Left renal pelvis (tissue), 4 donors: ENCODE measurements around the gene LAMTOR4. TPM values are rescaled to one million over a fixed set of nuclear protein-coding genes. Genes with fewer than 3 reads are reported as not detected.
A peak's percentile ranks its signal among the peaks of the same experiment; 100 is the strongest.
"Not testable (repeated sequence)": the region's sequence is repeated elsewhere in the genome, so short reads cannot be mapped to it uniquely, and the experiment has no call there.

ENCODE experiments used
- DNase-seq, 4 donors: peaks; one replicate each; pipeline ENCODE4 v3.0.0-alpha.2; 2013; ENCODE audit warnings: low read depth in 4 of 4, low spot score in 3 of 4
- polyA plus RNA-seq, 4 donors: library from polyadenylated mRNA; unstranded; fragments of 120-200 nt; gene quantifications; one replicate each; pipeline ENCODE4 v1.2.1, GENCODE V29; 2013; ENCODE audit not compliant: insufficient read length in 4 of 4

Gene LAMTOR4
- polyA plus RNA-seq, 4 donors: 79.5 to 129 (median 92.6) TPM

DNA sequence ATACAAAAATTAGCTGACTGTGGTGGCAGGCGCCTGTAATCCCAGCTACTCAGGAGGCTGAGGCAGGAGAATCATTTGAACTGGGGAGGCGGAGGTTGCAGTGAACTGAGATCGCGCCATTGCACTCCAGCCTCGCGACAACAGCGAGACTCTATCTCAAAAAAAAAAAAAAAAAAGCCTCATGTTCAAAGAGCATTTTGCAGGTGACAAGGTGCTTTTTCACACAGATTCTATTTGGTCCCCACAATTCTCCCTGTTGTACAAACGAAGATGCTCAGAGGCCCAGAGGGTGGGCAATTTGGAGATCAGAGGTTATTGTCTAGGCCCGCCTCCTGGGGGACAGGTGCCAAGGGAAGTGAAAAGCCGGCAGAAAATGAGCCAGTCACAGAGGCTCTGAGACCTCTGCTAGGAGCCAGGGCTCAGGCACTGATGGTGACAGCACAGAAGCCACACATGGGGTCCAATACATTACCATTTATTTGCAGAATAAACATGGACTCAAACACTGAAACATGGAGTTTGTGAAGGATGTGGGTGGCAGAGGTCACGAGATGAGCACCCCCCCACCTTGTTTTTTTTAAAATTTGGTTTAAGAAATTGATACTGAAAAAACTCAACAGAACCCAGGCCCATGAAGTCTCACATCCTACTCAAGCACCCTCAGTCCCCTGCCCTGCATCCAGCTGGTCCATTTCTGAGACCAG, 20.6 kb downstream of the LAMTOR4 start:
- no peak for DNase-seq

DNA sequence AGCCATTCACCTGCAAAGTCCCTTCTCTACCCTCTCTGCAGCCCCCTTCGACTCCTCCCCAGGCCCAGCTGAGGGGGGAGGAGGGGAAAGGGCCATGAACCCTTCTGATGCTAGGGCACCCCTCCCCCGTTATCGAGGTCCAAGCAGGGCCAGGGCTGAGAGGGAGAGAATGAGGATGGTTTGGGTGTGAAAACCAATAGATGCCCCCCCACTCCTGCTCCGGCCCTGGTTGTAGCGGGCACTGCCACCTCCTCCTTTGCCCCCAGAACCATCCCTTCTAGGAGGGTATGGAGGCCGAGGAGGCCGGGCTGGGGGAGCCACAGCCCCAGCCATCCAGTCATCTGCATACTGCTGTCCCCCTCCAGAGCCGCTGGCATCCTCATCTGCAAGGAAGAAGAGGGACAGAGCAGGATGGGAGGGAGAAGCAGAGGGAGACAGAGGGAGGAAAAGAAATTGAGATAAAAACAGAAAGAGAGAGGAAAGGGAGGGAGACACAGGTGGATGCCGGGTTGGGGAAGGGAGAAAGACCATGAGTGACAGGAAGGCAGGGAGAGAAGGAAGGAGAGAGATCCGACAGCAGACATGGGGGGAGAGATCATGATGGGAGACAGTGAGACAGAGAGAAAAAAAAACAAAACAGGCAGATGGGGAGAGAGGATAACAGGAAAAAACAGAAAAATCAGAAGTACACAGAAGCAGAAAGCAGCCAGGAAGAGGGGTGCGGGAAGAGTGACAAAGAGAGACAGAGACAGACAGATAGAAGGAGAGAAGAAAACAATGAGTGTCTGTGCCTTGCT, 21.6 kb downstream of the LAMTOR4 start:
- no peak for DNase-seq

DNA sequence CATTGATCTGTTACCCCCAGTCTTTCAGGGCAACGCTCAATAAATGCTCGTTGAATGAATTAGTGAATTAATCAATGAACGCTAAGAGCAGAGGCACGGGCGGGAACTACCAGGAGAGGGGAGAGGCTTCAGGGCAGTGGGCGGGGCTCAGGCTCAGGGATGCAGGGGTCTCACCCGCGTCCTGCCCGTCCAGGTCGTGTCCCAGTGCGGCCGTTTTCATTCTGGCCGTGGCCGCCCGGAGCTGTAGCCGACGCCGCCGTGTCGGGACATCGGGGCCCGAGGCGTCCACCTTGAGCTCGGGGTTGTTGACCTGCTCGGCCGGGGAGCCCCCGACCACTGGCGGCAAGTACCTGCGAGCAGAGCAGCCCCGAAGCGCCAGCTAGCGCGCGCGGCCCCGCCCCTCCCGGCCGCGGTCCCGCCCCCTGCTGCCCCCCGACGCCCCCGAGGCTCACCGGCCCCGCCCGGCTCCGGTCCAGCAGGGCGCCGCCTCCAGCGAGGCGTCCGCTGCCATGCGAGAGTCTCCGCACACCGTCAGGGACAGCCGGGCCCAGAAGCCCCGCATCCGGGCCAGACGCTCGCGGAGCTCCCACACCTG, 22.5 kb downstream of the LAMTOR4 start:
- DNase-seq: no peak

DNA sequence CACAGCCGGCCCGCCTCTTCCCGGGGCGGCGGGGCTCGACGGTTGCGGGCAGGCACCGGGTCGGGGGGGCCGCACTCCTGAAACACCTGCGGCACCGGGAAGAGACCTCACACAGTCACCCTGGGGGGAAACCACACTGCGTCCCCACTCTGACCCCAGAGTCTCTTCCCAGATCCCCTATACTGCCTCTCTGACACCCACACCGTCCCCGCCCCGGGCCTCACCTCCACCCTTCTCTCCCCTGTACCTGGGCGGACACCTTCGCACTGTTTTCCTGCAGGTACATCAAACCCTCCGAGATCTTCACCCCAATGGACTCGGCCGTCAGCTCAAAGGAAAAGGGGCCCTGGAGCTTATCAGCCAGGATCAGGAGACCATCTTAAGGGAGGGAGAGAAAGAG, 23.1 kb downstream of the LAMTOR4 start:
- DNase-seq: no peak

DNA sequence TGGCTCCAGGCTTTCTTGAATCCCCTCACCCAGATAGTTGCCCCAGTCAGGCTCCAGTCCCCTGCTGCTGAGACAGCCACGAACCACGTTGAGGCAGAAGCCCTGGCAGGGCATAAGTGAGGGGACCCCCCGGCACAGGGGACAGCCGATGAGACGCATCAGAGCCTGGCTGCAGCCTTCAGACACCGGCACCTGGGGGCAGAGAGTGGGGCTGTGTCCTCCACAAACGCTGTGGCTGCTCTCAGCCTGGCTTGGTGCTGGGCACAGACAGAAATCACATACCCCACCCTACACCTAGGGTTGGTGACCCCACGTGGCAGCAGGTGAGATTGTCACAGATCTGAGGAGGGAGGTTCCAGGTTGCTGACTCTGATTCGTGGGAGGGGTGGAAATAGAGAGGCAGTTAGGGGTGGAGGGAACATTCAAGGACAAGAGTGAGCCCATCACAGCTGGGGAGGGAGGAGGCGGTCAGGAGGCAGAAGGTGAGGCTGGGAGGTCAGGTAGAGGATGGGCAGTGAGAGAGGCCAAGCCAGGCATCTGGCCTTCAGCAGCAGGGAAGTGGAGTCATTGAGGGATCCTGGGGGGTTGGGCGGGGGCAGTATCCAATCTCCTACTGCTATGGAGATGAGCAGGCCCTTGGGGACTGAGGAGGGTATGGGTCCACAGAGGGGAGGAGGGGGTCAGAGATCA, 25.2 kb downstream of the LAMTOR4 start:
- DNase-seq: no peak

DNA sequence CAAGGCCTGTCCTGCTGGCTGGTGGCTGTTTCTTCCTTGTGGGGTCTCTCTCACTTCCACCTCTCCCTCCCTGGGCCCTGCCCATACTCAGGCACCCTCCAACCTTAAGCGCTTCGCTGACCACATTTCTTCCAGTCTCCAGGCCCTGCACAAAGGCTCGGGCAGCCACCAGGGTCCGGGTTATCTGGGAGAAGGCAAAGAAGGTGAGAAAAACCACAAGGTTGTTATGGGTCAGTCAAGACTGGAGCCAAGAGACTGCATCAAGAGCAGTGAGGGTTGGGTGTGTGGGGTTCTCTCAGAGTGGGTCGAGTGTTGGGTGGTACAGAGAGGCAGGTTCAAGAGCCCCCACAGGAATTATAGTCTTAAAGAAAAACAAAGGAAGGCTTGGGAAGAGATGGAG, 25.9 kb downstream of the LAMTOR4 start:
- DNase-seq: no peak

DNA sequence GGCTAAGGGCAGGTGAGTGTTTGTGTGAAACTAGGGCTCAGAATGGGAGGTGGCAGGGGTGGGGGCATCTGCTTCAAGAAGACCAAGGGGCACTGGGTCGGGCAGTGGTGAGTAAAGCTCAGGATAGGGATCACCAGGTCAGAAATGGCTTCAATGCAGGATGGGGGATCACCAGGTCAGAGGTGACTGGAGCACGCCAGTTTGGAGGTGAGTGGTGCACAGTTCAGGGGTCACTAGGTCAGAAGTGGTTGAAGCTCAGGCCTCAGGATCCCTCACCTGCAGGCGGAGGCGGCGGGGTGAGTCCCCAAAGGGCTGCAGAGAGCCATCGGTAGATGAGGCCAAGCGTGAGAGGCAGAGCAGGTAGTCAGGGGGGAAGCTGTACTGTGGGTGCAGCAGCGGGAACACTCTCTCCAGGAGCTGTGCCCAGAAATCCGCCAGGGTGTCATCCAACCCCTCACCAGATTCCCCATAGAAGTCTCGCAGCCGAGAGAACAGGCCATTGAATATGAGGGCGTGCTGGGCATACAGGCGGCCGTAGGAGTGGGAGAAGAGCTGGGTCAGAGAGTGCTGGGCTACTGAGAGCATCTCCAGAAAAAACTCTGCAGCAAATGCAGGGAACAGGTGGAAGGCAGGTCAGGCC, 26.7 kb downstream of the LAMTOR4 start:
- no peak for DNase-seq

DNA sequence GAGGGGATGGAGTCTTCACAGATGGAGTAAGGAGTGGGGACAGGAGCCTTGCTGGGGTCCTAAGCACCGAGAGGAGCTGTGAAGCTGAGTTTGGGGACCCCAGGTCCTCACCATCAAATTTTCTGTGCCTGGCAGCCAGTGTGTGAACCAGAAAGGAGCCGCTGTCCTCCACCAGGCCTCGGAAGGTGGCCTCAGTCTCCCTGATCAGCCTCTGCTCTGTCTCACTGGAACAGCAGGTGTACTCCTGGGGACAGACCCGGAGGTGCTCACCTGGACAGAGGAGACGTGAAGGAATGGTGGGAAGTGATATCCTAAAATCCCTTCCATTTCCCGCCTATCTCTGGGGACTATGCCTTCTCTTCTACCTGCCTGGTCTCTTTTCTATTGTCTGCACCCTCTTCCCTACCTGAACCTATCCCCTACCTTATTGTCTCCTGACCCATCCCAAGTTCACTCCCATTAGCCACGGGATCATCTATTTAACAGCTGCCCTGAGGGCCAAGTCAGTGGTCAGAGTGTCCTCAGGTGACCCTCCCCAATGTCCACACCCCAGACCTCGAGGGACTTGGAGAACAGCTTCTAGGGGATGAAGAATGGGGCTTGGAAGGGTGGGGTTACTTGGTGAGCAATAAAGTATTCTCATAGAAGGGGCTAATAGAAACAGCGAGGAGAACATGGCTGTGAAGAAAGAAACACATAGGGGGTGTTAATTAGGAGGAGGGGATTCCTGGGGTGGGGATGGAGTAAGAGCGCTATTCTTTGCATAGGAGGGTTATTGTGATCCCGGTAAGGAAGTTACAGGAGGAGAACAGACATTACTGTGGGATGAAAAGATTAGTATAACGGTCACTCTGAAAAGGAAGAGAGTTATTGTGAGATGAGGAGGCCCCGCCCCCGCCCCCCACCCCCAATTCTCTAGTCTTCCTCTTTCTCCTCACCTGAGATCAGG, 27.7 kb downstream of the LAMTOR4 start:
- DNase-seq: no peak

DNA sequence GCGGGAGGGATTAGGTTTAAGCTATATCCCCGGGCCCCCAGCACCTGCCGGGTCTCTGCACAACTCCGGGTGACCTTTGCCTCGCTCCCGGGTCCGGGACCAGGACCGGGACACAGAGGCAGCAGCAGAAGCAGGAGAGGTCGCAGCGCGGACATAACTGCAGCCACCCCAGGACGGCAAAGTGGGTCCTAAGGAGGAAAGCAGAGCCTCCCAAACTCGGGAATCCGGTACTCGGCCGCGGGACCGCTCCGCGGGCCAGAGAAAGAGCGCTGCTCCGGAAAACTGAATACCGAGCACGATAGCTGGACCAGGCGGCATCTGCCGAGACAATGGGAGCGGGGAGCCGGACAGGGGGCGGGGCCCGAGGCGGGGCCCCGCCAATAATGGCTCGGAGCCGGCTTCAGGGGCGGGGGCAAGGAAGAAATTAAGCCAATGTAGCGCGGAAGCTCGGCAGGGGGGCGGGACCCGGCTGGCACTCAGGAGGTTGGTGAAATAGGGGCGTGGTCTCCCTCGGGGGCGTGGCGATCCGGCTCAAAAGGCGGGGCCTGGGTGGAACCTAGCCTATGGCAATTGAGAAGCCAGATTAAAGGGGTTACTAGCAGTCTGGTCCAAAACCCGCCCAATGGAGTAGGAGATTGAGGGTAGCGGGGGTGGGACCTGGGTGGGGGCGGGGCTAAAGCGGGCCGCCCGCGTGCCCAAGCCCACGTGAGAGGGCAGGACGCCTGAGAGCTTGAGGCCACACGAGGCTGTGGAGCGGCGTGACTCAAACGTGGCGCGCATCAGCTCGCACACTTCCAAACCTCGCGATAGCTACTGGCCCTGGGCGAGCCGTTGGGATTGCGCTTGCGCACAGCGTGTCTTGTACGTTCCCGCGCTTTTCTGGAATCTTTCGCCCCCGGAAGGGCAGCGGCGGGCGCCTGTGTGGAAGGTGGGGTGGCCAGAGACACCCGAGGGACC, 28.6 kb downstream of the LAMTOR4 start, which contains the start of the genes GPC2 and STAG3:
Gene GPC2 (minus strand): TSS at position 337 of the 957 bp plus-strand sequence. CDS start 182 bp downstream, at position 155.
Gene STAG3 (plus strand): TSS at position 874 of the 957 bp plus-strand sequence. CDS start 2,639 bp downstream, outside the sequence.
- DNase-seq: peak; percentile 82 to 91 (median 88)

DNA sequence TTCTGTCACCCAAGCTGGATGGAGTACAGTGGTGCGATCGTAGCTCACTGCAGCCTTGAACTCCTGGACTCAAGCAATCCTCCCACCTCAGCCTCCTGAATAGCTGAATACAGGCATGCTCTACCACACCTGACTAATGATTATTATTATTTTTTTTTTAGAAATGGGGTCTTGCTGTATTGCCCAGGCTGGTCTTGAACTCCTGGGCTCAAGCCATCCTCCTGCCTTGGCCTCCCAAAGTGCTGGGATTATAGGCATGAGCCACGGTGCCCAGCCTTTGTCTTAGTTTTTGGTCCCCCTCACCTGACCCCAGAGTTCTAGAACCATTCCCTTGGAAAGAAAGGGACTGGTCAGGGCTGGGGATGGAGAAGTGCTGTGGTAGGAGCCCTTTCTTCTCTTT, 31.4 kb downstream of the LAMTOR4 start:
- not testable (repeated sequence) for DNase-seq

DNA sequence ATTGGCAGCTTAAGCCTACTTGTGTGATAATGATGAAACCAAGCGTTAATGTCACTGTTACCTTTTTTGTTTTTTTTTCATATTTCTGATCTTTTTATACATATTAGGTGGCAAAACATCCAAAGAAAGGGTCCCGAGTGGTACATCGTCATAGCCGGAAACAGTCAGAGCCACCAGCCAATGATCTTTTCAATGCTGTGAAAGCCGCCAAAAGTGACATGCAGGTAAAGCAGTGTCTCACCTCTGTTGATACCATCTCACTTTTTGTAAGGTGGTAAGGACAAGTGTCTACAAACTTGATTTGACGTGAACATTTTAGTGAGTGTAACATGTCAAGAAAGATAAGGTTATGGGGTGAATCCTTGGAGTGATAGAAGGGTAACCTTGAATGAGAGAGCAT, 33.9 kb downstream of the LAMTOR4 start:
- not testable (repeated sequence) for DNase-seq

DNA sequence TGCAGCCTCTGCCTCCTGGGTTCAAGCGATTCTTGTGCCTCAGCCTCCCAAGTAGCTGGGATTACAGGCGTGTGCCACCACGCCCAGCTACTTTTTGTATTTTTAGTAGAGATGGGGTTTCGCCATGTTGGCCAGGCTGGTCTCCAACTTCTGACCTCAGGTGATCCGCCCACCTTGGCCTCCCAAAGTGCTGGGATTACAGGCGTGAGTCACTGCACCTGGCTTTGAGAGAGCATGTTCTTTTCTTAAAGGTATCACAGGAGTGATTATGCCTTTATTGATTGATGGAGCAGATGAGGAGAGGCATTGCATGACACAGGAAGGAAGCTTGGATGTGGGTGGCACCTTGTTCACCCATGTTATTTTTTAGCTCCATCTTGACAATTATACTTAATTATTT, 34.4 kb downstream of the LAMTOR4 start:
- not testable (repeated sequence) for DNase-seq

DNA sequence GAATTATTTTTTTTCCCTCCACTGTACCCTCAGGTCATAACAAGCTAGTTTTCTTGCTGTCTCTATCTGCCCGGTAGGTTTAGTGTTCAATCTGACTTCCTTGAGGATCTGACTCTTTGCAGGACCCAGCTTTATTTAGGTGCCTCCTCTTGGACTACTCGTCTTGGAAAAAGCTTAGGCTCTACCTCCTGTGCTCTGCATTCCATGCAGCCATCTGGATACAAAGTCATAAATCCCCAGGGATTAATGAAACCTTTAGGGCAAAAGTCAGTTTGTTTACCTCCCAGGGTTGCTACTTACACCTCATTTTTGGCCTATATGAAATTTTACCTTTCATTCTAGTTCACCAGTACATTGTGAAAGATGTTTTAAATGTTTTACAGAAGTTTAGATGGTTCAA, 37.0 kb downstream of the LAMTOR4 start:
- no peak for DNase-seq

DNA sequence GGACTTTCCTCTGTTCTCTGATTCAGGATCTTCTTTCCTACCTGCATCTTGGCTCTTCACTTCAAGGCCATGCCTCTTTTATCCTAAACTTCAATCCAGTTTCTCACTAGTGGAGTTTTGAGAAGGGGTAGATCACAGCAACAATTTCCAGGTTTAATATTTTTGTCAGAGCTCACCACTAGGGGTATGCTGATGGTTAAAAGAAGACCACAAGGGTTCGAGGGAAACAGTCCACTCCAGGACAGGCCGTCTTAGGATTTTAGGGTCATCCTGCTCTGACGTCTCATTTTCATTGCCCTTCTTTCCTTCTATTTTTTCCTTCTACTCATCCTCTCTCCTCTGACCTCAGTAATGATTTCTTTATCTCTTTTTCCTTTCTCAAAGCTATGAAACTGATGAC, 40.3 kb downstream of the LAMTOR4 start:
- no peak for DNase-seq

DNA sequence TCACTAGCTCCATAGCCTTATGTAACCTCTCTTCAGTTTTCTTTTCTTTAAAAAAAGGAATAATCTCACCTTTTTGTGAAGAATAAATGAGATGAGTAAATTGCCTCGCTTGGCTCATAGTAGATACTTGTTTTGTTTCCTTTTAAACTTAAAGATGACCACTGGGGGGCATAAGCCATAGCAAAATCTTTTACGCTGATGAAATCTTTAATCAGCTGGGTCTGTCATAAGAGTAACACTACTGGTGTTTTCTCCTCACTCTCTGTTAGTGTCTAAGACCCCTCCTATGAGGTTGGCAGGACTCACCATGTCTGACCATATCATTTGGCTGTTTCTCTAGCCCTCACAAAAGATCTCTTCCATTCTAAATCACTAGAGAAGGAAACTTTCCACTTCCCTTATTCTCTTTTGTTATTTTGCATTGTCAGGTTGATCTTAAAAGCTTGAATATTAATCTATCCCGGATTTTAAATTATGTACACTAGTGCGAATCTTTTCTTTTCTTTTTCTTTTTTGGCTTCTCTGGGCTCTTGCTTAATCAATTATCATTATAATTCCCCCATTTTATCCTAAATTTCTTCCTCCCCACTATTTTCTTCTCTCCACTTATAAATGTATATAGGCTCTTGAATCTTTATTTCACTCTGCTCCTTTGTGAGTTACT, 41.5 kb downstream of the LAMTOR4 start:
- DNase-seq: no peak

DNA sequence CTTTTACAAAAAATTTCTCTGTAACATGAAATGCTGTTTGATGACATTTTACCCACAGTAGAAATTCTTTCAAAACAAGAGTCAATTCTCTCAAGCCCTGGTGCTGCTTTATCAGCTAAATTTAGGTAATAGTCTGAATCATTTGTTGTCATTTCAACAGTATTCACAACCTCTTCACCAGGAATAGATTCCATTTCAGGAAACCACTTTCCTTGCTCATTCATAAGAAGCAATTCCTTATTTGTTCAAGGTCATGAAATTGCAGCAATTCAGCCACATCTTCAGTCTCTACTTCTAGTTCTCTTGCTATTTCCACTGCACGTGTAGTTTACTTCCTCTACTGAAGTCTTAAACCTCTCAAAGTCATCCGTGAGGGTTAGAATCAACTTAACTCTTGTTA, 43.1 kb downstream of the LAMTOR4 start:
- DNase-seq: no peak

DNA sequence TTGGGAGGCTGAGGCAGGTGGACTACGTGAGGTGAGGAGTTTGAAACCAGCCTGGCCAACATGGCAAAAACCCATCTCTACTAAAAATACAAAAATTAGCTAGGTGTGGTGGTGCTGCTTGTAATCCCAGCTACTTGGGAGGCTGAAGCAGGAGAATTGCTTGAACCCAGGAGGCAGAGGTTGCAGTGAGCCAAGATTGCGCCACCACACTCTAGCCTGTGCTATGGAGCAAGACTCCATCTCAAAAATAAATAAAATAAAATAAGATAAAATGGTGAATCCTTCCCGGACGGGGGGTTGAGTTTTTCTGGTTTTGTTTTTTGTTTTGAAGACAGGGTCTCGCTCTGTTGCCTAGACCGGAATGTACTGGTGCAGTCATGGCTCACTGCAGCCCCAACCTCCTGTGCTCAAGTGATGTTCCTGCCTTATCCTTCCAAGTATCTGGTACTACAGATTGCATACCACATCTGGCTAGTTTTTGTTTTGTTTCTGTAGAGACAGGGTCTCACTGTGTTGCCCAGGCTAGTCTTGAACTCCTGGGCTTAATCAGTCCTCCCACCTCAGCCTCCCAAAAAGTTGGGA, 43.7 kb downstream of the LAMTOR4 start:
- DNase-seq: not testable (repeated sequence)
